Natural killer cell (primary cell): ENCODE results near the gene TFRC. TPM values are rescaled to one million over a fixed set of nuclear protein-coding genes. Genes with fewer than 3 reads are reported as not detected.
"Not testable (repeated sequence)": the region's sequence is repeated elsewhere in the genome, so short reads cannot be mapped to it uniquely, and the experiment has no call there.

Experiments used
- ATAC-seq, 3 donors: fragments of 150-1000 bp in 2 of 3; fragments of 200-7000 bp in 1 of 3; cut with Tn5 transposase; 1 replicate in 1 of 3; 2 replicates in 2 of 3; pipeline ENCODE4 v1.10.0; 2021; ENCODE audit warnings: mild to moderate bottlenecking in 2 of 3, moderate library complexity in 2 of 3
- DNase-seq, 2 donors: peaks; one replicate each; pipeline versions ENCODE4 v3.0.0 to v3.0.0-alpha.2; 2013 to 2021; ENCODE audit warnings: mixed read lengths in 1 of 2
- H3K27ac ChIP-seq: one replicate; pipeline ENCODE4 v1.5.1; 2013; ENCODE audit warnings: mild to moderate bottlenecking, low read length
- H3K27me3 ChIP-seq: one replicate; pipeline ENCODE4 v1.6.1; 2013; ENCODE audit warnings: low read length; ENCODE audit not compliant: control insufficient read depth, insufficient read depth
- H3K36me3 ChIP-seq: one replicate; pipeline ENCODE4 v1.6.1; 2013; ENCODE audit warnings: low read length; ENCODE audit not compliant: control insufficient read depth, insufficient read depth
- H3K4me1 ChIP-seq: one replicate; pipeline ENCODE4 v1.6.1; 2013; ENCODE audit warnings: low read length; ENCODE audit not compliant: control insufficient read depth, insufficient read depth
- H3K4me3 ChIP-seq: one replicate; pipeline ENCODE4 v1.5.1; 2013; ENCODE audit warnings: low read length
- H3K9me3 ChIP-seq: one replicate; pipeline ENCODE4 v1.6.1; 2013; ENCODE audit warnings: low read length; ENCODE audit not compliant: control insufficient read depth, insufficient read depth
- H3K27ac Mint-ChIP-seq, 2 donors: one replicate each; pipeline ENCODE4 v1.8.0; 2022; ENCODE audit warnings: mild to moderate bottlenecking in 2 of 2, mixed read lengths in 2 of 2, moderate library complexity in 1 of 2
- H3K27me3 Mint-ChIP-seq, 2 donors: one replicate each; pipeline ENCODE4 v1.8.0; 2022; ENCODE audit warnings: low read depth in 2 of 2, mixed read lengths in 2 of 2
- H3K36me3 Mint-ChIP-seq: one replicate; pipeline ENCODE4 v1.8.0; 2022; ENCODE audit warnings: mixed read lengths
- H3K4me1 Mint-ChIP-seq, 2 donors: one replicate each; pipeline ENCODE4 v1.8.0; 2022; ENCODE audit warnings: mixed read lengths in 2 of 2
- H3K4me3 Mint-ChIP-seq: one replicate; pipeline ENCODE4 v1.8.0; 2022; ENCODE audit warnings: mild to moderate bottlenecking, moderate library complexity, mixed read lengths
- H3K9me3 Mint-ChIP-seq, 2 donors: one replicate each; pipeline ENCODE4 v1.8.0; 2022; ENCODE audit warnings: mixed read lengths in 2 of 2
- CTCF ChIP-seq: fragments of 200-600 bp; IDR thresholded peaks from one replicate; pipeline ENCODE4 v1.8.0; 2022; ENCODE audit warnings: antibody characterized with exemption
- WGBS: methylation state at CpG from one replicate; pipeline ENCODE4 v1.1.7; 2013; ENCODE audit warnings: missing lambda C conversion rate; ENCODE audit not compliant: insufficient coverage; 5-methylcytosine and 5-hydroxymethylcytosine counted together
- intact Hi-C: fragments of 100-400 bp; cut with micrococcal nuclease; formaldehyde crosslinking; loops from one replicate; pipeline ENCODE4 v1.14.2; 2022
- total RNA-seq, 4 donors: library from RNA; stranded (reverse); fragments of 120-200 nt in 1 of 4; gene quantifications; one replicate each; pipeline versions ENCODE4 v1.2.3 to v1.2.4, GENCODE V29; 2013 to 2022

The TFRC gene
- total RNA-seq, 3 donors from 2014 or later (not counting 1 experiment from before 2014, with no cell fraction given) = 74.3 to 111 (median 78.3) TPM

DNA sequence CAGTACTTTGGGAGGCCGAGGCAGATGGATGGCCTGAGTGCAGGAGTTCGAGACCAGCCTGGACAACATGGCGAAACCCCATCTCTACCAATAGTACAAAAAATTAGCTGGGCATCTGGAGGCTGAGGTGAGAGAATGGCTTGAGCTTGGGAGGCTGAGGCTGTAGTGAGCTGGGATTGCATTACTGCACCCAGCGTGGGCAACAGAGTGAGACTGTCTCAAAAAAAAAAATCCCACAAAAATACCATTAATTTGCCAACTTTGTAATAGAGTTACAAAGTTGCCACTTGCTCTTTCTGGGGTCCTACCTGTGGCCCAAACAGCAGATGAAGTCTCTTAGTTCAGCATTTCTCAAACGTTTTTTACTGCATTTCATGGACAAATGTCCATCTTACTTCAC lies 6.0 kb upstream of the TFRC start:
- Histone ChIP-seq H3K4me3 (no peak overlapping the region), H3K36me3 (no peaks in the 10 kb centered on the region), H3K27ac (no peak overlapping the region), H3K9me3 (no peaks in the 10 kb centered on the region), H3K27me3 (no peaks in the 10 kb centered on the region), H3K4me1 (no peaks in the 10 kb centered on the region)
- WGBS = 66% methylated on average over 2 of the region's 5 CpGs
- no peaks in the 10 kb centered on the region for H3K27me3 Mint-ChIP-seq
- H3K27ac Mint-ChIP-seq = no peak overlapping the region
- no peak for TF ChIP-seq CTCF
- H3K36me3 Mint-ChIP-seq = no peaks in the 10 kb centered on the region
- intact Hi-C loops = no loop called here
- no peaks in the 10 kb centered on the region for H3K9me3 Mint-ChIP-seq
- no peaks in the 10 kb centered on the region for H3K4me1 Mint-ChIP-seq
- H3K4me3 Mint-ChIP-seq = no peak overlapping the region
- no peak for DNase-seq
- ATAC-seq = no peak

- peak overlapping the region; percentile 50 for H3K27ac ChIP-seq
- Mint-ChIP-seq H3K36me3 (no peaks in the 10 kb centered on the region), H3K9me3 (no peaks in the 10 kb centered on the region), H3K27me3 (no peaks in the 10 kb centered on the region), H3K27ac (peak overlapping the region; percentile 80 to 95), H3K4me1 (peaks cover 9 to 21% of the 10 kb centered on the region in 2 donors), H3K4me3 (peak overlapping the region; percentile 96)
- H3K4me3 ChIP-seq = peak overlapping the region; percentile 86
- H3K36me3 ChIP-seq = no peaks in the 10 kb centered on the region
- intact Hi-C loops = no loop called here
- H3K4me1 ChIP-seq = peaks cover 23% of the 10 kb centered on the region
- ATAC-seq (no peak), DNase-seq (no peak)
- WGBS = 78% methylated on average over 4 of the region's 6 CpGs
- no peaks in the 10 kb centered on the region for H3K27me3 ChIP-seq
- no peak for TF ChIP-seq CTCF
- H3K9me3 ChIP-seq = no peaks in the 10 kb centered on the region
Observed at GRCh38 chr3:196082619-196082971, 705 bp upstream of the TFRC start.

- DNase-seq (peak; percentile 50 to 76), ATAC-seq (peak; percentile 39 to 55 (median 48))
- Mint-ChIP-seq H3K9me3 (no peaks in the 10 kb centered on the region), H3K4me3 (peak overlapping the region; percentile 96), H3K27me3 (no peaks in the 10 kb centered on the region), H3K36me3 (no peaks in the 10 kb centered on the region), H3K27ac (peak overlapping the region; percentile 80 to 95), H3K4me1 (peaks cover 14 to 25% of the 10 kb centered on the region in 2 donors)
- under 1% methylated on average over 61 of the region's 61 CpGs for WGBS
- Histone ChIP-seq H3K36me3 (peaks cover 4% of the 10 kb centered on the region), H3K4me1 (peaks cover 23% of the 10 kb centered on the region), H3K27me3 (no peaks in the 10 kb centered on the region), H3K27ac (peak overlapping the region; percentile 89), H3K9me3 (no peaks in the 10 kb centered on the region), H3K4me3 (peak overlapping the region; percentile 86)
- intact Hi-C loops = no loop called here
- TF ChIP-seq CTCF = no peak
Observed at GRCh38 chr3:196081002-196081833, 672 bp downstream of the TFRC start.

GRCh38 chr3:196080101-196080846 lies 1.6 kb downstream of the TFRC start:
- Histone ChIP-seq H3K4me3 (peak overlapping the region; percentile 86), H3K36me3 (peaks cover 11% of the 10 kb centered on the region), H3K4me1 (peaks cover 23% of the 10 kb centered on the region)
- H3K9me3 Mint-ChIP-seq, H3K27me3 ChIP-seq, H3K27ac ChIP-seq, intact Hi-C loops, ATAC-seq, H3K27me3 Mint-ChIP-seq, H3K9me3 ChIP-seq, H3K36me3 Mint-ChIP-seq: not testable (repeated sequence)
- 64% methylated on average over 23 of the region's 23 CpGs for WGBS
- peak overlapping the region; percentile 80 to 95 for H3K27ac Mint-ChIP-seq
- H3K4me1 Mint-ChIP-seq = peaks cover 14 to 25% of the 10 kb centered on the region in 2 donors
- peak overlapping the region; percentile 96 for H3K4me3 Mint-ChIP-seq
- DNase-seq = peak in 1 of 2 donors; percentile 34
